Progenitor cell of endocrine pancreas (in vitro differentiated cells): ENCODE data around the gene SLC25A39. TPM values are rescaled to one million over a fixed set of nuclear protein-coding genes. Genes with fewer than 3 reads are reported as not detected.

Source experiments
- DNase-seq: peaks from one replicate; pipeline ENCODE4 v3.0.0; 2021; ENCODE audit warnings: low spot score; ENCODE audit not compliant: unreplicated experiment
- H3K27ac Mint-ChIP-seq: 2 replicates; pipeline ENCODE4 v1.8.0; 2021; ENCODE audit warnings: mild to moderate bottlenecking, moderate library complexity, mixed read lengths
- H3K27me3 Mint-ChIP-seq: 2 replicates; pipeline ENCODE4 v1.8.0; 2021; ENCODE audit warnings: mixed read lengths
- H3K36me3 Mint-ChIP-seq: 2 replicates; pipeline ENCODE4 v1.8.0; 2022; ENCODE audit warnings: mixed read lengths; ENCODE audit not compliant: insufficient read depth
- H3K4me1 Mint-ChIP-seq: 2 replicates; pipeline ENCODE4 v1.8.0; 2021; ENCODE audit warnings: low read depth, mixed read lengths
- H3K4me3 Mint-ChIP-seq: 2 replicates; pipeline ENCODE4 v1.8.0; 2021; ENCODE audit warnings: low read depth, mild to moderate bottlenecking, moderate library complexity, mixed read lengths
- H3K9me3 Mint-ChIP-seq: 2 replicates; pipeline ENCODE4 v1.8.0; 2021; ENCODE audit warnings: low read depth, mixed read lengths
- CTCF ChIP-seq: fragments of 200-600 bp; sonication (generic); IDR thresholded peaks from one replicate; pipeline ENCODE4 v1.5.0; 2021; ENCODE audit warnings: antibody characterized with exemption, mild to moderate bottlenecking; ENCODE audit not compliant: unreplicated experiment
- total RNA-seq: library from RNA; stranded (reverse); gene quantifications from 2 replicates; pipeline ENCODE4 v1.2.1, GENCODE V29; 2021

SLC25A39 gene
- total RNA-seq, 1 donor from 2014 or later, result 139 TPM

- H3K9me3 Mint-ChIP-seq, result no peaks in the 10 kb centered on the region
- DNase-seq, result no peak
- H3K27ac Mint-ChIP-seq, result no peak overlapping the region
- no peaks in the 10 kb centered on the region for H3K36me3 Mint-ChIP-seq
- H3K4me1 Mint-ChIP-seq, result peaks cover 7% of the 10 kb centered on the region
- no peak overlapping the region for H3K4me3 Mint-ChIP-seq
- H3K27me3 Mint-ChIP-seq, result peaks cover 28% of the 10 kb centered on the region
- TF ChIP-seq CTCF, result no peak
These were observed 51.0 kb downstream of the SLC25A39 start for GRCh38 chr17:44273607-44274006.

DNA sequence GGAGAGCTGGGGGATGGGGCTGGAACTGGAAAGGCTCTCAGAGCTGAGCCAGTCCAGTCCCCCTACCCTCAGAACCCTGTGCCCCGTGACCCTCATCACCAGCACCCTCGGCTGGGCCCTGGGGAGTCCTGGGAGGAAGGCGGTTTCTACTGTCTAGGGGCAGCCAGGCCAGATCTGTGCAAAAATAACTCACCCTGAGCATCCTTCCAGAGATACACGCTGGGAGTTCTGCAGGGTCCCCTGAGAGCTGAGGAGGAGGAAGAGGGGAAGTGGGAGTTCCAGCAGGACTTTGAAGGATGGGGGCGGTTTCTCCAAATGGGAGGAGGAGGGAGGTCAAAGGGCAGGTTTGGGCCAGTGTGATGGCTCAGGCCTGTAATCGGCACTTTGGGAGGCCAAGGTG lies 51.7 kb downstream of the SLC25A39 start:
- DNase-seq, result no peak
- Mint-ChIP-seq H3K27ac (no peak overlapping the region), H3K27me3 (peaks cover 28% of the 10 kb centered on the region), H3K36me3 (no peaks in the 10 kb centered on the region), H3K4me3 (no peak overlapping the region), H3K9me3 (no peaks in the 10 kb centered on the region), H3K4me1 (peaks cover 7% of the 10 kb centered on the region)
- no peak for TF ChIP-seq CTCF

GRCh38 chr17:44272321-44272951 lies 52.2 kb downstream of the SLC25A39 start:
- Mint-ChIP-seq H3K9me3 (no peaks in the 10 kb centered on the region), H3K4me1 (peaks cover 7% of the 10 kb centered on the region), H3K27ac (no peak overlapping the region), H3K4me3 (no peak overlapping the region), H3K27me3 (peaks cover 26% of the 10 kb centered on the region), H3K36me3 (no peaks in the 10 kb centered on the region)
- no peak for DNase-seq
- TF ChIP-seq CTCF, result no peak

Other genes with a start within 250 kb of the SLC25A39 start
- 39.0 and 41.3 TPM in 2 replicates for gene HDAC5, start 201.2 kb downstream of the SLC25A39 start, total RNA-seq
- 10.1 and 12.8 TPM in 2 replicates for gene HROB, start 182.9 kb downstream of the SLC25A39 start, total RNA-seq
- gene ASB16, start 154.1 kb downstream of the SLC25A39 start, total RNA-seq, result 0.49 and 0.89 TPM in 2 replicates
- 48.5 and 50.3 TPM in 2 replicates for gene TMUB2, start 137.9 kb downstream of the SLC25A39 start, total RNA-seq
- gene ATXN7L3, start 124.9 kb downstream of the SLC25A39 start, total RNA-seq, result 117 and 135 TPM in 2 replicates
- 94.2 and 100 TPM in 2 replicates for gene UBTF, start 105.1 kb downstream of the SLC25A39 start, total RNA-seq
- not detected in 2 replicates for gene SLC4A1, start 56.7 kb downstream of the SLC25A39 start, total RNA-seq
- 8.4 and 9.3 TPM in 2 replicates for gene RUNDC3A, start 16.2 kb downstream of the SLC25A39 start, total RNA-seq
- gene GRN, start 20.5 kb upstream of the SLC25A39 start, total RNA-seq, result 97.9 and 99.7 TPM in 2 replicates
- gene FAM171A2, start 39.0 kb upstream of the SLC25A39 start, total RNA-seq, result 39.9 and 42.5 TPM in 2 replicates
- 1.2 and 2.6 TPM in 2 replicates for gene ITGA2B, start 64.8 kb upstream of the SLC25A39 start, total RNA-seq
- 70.9 and 76.5 TPM in 2 replicates for gene GPATCH8, start 178.6 kb upstream of the SLC25A39 start, total RNA-seq
- gene FZD2, start 232.7 kb upstream of the SLC25A39 start, total RNA-seq, result 73.6 and 89.7 TPM in 2 replicates